CD4-positive, alpha-beta T cell treated with Interleukin-17A for 4 hours (primary cell): ENCODE measurements around the gene PPP4R3B.
A peak's percentile ranks its signal among the peaks of the same experiment; 100 is the strongest.
"Not testable (repeated sequence)": the region's sequence is repeated elsewhere in the genome, so short reads cannot be mapped to it uniquely, and the experiment has no call there.

Source experiments
- DNase-seq: peaks from one replicate; pipeline ENCODE4 v3.0.0-alpha.2; 2020; ENCODE audit warnings: mixed read lengths

PPP4R3B gene

GRCh38 chr2:55595536-55595935 is 21.9 kb downstream of the PPP4R3B start:
- DNase-seq: no peak

- no peak for DNase-seq
These were observed 25.3 kb downstream of the PPP4R3B start for GRCh38 chr2:55592130-55592529.

DNA sequence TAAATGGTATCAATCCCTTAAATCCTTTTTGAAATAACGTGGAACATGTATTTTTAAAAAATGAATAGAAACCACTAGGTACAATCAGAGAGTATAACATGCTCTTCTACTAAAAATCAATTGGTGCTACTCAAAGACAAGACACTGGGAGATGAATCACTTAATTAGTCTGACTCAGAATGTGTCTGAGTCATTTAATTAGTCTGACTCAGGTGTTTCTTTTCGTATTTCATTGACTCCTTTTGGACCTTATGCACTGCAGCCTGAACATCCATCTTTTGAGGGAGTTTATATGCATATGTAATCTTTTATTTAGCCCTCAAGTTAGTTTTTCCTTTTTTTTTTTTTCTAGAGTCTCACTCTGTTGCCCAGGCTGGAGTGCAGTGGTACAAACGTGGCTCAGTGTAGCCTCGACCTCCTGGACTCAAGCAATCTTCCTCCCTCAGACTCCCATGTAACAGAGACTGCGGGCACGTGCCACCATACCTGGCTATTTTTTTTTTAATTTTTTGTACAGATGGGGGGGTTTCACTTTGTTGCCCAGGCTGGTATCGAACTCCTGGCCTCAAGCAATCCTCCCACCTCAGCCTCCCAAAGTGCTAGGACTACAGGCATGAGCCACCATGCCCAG is 26.5 kb downstream of the PPP4R3B start:
- no peak for DNase-seq

DNA sequence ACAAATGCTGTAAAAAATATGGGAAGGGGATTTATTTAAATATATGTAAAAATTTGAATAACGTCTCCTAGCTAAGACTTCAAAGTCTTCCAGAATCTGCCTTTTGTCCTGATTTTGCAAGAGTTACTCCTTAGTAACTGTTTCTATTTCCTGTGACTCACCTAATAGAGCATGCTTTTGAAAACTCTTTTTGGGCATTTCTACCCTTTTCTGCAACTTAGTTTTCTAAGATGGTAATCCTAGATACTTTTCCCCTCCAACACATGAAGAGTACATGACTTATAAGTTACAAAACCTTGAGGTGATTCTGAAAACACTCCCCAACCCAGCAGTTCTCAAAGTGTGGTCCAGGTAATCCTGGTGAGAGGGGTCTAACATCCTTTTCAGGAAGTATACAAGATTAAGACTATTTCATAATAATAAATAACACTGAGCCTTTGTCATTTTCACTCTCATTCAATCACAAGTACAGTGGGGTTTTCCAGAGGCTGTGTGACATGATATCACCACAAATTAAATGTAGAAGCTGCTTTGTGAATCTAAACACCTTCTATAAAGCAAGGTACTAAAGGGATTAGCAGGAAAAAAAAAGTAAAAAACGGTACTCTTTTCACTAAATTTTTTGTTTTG is 31.9 kb downstream of the PPP4R3B start:
- DNase-seq: no peak

DNA sequence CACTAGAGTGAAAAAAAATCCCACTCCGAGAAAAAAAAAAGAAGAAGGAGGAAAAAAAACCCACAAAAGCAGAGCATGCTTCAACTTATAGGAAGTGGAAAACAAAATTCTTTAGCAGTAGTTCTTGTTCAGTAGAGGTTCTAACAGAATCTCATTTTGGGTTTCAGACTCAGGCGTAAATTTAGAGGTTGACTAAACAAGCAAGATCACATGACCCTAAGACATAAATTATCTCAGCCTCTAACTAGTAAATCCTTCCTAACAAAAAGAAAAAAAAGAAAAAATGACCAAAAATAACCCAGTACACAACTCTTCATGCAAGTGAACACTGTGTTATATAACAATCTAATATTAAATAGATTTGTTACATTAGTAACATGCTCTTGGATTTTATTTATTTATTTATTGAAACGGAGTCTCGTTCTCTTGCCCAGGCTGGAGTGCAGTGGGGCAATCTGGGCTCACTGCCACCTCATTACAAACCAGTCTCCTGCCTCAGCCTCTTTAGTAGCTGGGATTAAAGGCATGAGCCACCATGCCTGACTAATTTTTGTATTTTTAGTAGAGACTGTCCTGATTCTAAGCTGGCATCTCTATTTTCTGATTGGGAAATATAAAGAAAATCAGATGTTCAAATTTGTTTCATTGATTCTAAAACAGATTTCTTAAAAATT is 35.4 kb downstream of the PPP4R3B start:
- no peak for DNase-seq

DNA sequence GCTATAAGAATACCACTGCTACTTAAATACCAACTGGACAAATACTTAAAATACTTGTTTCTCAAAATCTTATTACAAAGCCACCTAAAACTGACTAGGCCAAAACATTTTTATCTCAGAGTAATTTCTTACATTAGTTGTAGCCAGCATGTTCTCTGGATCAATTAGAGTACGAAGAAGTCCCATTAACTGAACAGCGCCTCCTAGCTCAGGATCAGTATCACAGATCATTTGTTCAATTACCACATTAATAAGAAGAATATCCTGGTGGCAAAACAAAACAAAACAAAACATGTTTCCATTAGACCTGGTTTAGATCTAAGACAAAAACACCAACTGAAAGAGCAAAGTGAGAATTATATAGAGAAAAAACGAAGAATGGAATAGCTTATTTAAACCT is 36.0 kb downstream of the PPP4R3B start:
- DNase-seq: no peak

GRCh38 chr2:55569002-55569401 is 48.4 kb downstream of the PPP4R3B start:
- DNase-seq: not testable (repeated sequence)

- no peak for DNase-seq
These were observed 50.1 kb downstream of the PPP4R3B start for GRCh38 chr2:55567298-55567697.

DNA sequence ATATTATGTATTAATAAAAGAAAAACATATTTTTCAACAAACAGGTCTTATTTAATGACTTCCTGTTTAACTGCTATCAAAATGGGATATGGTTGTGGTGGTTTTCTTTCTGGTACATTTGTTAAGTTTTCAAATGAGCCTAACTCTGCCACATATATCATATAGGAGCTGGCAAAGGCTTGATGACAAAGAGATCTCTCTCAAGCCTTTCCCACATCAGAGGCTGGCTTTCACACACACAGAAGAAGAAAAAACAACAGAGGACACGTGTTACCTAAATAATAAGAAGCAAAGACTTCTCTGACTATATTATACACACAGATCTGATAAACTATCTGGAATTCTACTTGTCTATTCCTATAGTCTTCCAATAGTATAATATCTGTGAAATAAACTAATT is 51.8 kb downstream of the PPP4R3B start:
- DNase-seq: peak; percentile 16

DNA sequence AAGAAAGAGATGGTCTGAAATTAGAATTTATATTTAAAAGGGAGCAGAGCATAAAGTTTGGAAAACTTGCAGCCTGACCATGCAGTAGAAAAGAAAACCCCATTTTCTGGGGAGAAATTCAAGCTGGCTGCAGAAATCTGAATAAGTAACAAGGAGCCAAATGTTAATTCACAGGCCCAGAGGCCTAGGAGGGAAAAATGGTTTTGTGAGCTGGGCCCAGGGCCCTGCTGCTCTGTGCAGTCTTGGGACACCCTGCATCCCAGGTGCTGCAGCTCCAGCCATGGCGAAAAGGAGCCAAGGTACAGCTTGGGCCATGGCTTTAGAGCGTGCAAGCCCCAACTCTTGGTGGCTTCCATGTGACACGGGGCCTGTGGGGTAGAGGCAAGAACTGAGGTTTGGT is 56.6 kb downstream of the PPP4R3B start:
- DNase-seq: no peak

DNA sequence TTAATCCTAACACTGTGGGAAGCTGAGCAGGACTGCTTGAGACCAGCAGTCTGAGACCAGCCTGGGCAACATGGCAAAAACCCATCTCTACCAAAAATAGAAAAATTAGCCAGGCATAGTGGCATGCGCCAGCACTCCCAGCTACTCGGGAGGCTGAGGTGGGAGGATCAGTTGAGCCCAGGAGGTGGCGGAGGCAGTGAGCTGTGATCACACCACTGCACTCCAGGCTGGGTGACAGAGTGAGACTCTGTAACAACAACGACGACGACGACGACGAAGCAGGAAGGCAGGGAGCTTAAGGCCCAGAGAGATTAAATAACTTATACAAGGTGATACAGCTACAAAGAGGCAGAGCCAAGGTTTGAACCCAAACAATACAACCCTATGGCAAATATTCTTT is 60.6 kb downstream of the PPP4R3B start:
- no peak for DNase-seq

DNA sequence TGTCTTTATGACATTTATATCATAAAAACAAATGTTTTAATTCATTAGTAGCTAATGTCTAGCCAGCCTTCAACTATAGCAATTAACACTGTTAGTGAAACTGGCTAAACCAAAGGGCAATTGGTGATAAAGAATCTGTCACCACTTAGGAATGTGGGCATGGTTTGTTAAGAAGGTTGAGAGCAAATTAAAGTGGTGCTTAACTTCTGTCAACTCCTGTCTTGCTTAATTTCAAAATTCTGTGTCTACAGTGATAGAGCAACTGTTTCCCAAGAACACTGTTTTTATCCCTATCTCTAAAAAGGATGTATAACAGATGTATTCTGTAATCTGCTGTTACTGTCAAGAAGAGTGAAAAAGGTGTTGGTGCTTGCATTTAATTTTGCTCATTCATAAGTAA is 61.4 kb downstream of the PPP4R3B start:
- no peak for DNase-seq

DNA sequence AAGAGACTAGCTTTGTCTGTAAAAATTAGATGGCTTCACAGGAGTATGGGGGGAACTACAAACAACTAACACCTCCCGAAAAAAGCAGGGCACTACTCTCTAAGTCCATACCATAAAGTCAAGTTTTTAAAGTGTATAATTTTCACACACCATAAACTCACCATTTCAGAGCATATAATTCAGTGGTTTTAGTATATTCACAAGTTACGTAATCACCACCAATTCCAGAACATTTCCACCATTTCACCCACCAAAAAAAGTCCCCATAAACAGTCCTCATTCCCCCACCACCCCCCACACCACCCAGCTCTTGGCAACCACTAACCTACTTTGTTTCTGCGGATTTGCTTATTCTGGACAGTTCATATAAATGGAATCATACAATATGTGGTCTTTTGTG is 64.1 kb downstream of the PPP4R3B start:
- DNase-seq: no peak

DNA sequence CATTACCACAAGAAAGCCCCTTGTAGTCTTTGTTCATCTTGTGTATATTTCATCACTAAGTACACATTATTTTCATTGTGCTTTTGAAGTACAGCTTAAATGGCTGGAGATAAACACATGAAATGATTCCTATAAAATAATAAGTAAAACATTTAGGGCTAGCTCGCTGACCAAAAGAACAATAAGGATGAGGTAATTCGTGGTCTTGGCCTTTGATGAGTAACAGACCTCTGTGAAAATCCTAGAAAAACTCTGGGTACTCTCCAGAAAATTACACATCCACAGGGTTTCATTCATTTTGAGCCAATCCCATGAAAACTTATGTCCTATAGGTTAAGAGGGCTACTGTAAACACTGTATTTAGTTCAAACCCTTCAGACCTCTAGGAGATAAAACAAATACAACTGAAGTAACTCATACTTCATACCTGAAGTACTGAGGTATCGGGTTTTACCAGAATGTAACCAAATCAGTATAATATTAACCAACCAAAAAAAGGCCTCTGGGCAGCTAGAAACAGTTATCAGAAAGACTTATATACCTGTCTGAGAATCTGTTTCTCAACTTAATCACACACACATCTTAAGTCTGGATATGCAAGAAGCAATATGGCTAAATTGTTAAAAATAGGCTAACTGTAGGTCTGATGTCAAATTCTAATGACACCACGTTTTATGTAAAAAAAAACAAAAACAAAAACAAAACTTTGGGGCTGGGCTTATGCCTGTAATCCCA is 66.9 kb downstream of the PPP4R3B start:
- no peak for DNase-seq

GRCh38 chr2:55547679-55548078 is 69.7 kb downstream of the PPP4R3B start:
- DNase-seq: not testable (repeated sequence)

DNA sequence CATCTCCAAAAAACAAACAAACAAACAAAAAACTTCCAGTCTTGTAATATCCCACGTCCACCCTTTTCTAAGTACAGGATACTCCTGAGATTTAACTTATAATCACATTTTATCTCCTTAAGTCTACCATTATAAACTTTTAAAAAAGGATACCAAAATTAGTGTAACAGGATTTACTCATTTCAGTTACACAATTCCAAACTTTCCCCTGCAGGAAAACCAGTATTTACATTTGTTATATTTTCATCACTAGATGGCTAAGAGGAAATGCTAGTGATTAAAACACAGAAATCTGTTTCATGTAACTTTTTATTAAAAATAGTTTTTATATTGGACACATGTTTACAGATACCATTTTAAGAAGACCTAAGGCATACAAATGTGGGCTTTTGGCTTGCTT is 70.4 kb downstream of the PPP4R3B start:
- no peak for DNase-seq

DNA sequence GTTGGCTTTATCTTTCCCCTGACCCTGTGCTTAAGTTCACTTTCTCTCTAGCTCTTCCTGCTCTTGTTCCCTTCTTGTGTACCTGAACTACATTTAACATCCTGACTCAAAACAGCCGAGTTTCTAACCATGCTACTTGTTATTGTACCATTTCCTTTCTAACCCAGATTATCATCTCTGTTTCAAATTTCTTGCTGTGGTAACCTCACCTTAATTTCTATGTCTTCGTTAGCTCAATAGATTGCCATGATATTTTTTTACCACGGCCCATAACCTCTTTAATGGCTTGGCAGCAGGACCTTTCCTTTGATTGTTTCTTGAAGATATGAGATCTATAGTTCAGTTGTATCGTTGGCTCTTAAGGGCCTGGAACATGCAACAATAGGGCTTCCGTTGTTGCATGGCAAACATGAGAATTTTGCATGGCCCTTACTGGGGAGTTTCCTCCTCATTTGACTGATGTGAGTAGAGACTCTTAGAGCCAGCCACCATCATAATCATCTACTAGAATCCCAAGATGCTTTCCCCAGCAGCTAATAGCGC is 86.8 kb downstream of the PPP4R3B start:
- DNase-seq: no peak

DNA sequence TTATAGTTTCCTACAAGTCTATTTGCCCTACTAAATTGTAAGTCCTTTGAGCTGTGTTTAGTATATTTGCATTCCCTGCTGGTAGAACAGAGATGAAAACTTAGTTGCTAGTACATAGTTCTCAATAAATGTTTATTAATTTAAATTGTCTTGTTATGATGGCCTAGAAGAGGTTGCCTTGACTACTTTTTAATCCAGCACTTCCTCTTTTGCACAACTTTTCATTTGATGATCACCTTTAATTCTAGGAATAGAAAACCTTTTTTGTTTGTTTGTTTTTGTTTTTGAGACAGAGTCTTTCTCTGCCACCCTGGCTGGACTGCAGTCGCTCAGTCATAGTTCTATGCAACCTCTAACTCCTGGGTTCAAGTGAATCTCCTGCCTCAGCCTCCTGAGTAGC is 91.2 kb downstream of the PPP4R3B start:
- DNase-seq: no peak

DNA sequence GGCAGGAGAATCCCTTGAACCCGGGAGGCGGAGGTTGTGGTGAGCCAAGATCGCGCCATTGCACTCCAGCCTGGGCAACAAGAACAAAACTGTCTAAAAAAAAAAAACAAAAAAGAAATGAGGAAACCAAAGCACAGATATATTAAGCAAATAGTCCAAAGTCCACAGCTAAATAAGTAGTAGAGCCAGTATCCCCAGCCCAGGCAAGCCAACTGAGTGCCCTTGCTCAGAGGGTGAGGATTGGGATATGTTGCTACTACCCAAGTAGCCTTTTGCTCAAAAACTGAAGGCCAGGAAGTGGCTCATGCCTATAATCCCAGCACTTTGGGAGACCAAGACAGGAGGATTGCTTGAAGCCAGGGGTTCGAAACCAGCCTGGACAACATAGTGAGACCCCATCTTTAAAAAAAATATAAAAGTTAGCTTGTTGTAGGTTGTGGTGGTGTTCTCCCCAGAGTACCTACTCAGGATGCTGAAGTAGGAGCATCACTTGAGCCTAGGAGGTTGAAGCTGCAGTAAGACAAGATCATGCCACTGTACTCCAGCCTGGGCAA is 92.5 kb downstream of the PPP4R3B start:
- no peak for DNase-seq

- DNase-seq: peak; percentile 44
These were observed 97.2 kb downstream of the PPP4R3B start for GRCh38 chr2:55519938-55520885.

DNA sequence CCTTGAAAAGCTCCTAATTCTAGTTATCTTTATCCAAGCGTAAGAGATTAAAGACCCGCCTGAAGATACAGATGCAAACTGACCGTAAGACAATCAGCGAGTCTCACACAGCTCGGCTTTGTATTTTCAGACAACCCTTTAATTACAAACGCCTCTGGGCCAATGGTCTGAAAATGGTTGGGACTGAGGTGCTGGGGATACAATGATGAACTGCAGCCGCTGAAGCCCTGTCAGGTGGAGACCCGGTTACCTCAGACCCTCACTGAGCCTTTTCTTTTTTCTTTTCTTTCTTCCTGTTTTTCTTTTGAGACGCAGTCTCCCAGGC is 98.6 kb downstream of the PPP4R3B start:
- peak; percentile 46 for DNase-seq

- no peak for DNase-seq
These were observed 105.8 kb downstream of the PPP4R3B start for GRCh38 chr2:55511508-55512124.
